Activated CD4-positive, CD25-positive, alpha-beta regulatory T cell (primary cell): Measurements from ENCODE around the gene NOXA1.

Experiments used
- DNase-seq, 4 experiments: peaks; one replicate each; lab custom pipeline; 2025; lab: John Stamatoyannopoulos, UW

NOXA1 gene

GRCh38 chr9:137427454-137428310, 4.5 kb downstream of the NOXA1 start:
- DNase-seq: no peak

DNA sequence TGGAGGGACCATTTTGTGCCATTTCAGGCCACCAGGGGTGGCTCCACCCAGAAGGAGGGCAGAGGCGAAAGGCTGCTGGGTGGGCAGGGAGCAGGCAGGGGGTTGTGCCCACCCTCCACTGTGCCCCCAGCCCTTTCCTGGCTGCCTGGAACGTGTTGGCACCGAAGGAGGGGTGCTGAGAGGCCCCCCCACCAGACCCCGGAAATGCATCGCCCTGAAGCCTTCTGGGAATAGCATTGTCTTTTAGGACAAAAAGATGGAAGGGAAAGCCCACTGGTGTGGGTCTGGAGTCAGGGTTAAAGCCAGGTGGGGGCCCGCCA, 5.1 kb downstream of the NOXA1 start:
- no peak for DNase-seq

- no peak for DNase-seq
Measured at GRCh38 chr9:137428841-137429545, 5.8 kb downstream of the NOXA1 start.

GRCh38 chr9:137429546-137429890, 6.3 kb downstream of the NOXA1 start:
- no peak for DNase-seq

- DNase-seq: no peak
Measured at GRCh38 chr9:137429974-137430722, 7.0 kb downstream of the NOXA1 start.

DNA sequence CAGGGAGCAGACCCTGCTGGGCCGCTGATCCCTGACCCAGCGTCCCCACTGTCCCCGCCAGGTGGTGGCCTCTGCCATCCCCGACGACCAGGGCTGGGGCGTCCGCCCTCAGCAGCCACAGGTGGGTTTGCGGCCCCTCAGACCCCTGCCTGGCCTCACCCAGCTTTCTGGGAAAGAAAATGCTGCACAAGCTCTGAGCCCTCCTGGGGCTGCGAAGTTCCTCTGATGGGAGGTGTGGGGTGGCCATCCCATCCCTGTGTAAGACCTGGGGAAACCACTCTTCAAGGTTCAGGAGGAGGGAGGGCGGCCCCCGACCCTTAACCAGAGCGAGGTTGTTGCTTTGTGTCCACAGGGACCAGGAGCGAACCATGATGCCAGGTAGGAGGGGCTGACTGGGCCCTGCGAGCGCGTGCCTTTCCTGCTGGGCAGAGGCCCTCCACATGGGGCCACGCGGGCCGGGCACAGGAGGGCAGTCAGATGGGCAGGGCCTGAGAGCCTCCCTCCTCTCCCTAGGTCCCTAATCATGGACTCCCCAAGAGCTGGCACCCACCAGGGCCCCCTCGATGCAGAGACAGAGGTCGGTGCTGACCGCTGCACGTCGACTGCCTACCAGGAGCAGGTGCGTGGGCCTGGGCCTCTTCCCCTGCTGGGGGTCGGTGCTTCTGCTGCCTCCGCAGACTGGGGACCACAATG, 7.7 kb downstream of the NOXA1 start:
- DNase-seq: no peak

GRCh38 chr9:137431416-137431931, 8.3 kb downstream of the NOXA1 start:
- DNase-seq: no peak

GRCh38 chr9:137432687-137433348, 9.6 kb downstream of the NOXA1 start:
- no peak for DNase-seq

- DNase-seq: no peak
Measured at GRCh38 chr9:137433349-137433915, 10.2 kb downstream of the NOXA1 start.

DNA sequence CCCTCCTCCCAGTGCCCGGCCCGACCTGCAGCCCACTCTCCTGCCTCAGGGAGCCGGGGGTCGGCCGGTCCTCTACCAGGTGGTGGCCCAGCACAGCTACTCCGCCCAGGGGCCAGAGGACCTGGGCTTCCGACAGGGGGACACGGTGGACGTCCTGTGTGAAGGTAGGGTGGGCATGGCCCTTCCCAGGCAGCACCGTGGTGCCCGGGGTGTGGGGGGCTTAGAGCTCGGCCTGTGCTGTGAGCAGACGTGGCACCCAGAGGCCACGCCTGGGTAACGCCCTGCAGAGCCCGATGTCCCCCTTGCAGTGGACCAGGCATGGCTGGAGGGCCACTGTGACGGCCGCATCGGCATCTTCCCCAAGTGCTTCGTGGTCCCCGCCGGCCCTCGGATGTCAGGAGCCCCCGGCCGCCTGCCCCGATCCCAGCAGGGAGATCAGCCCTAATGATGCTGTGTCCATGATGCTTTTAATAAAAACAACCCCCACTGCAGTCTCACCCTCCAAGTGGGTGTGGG, 10.8 kb downstream of the NOXA1 start:
- DNase-seq: no peak

GRCh38 chr9:137434498-137435380, 11.5 kb downstream of the NOXA1 start:
- no peak for DNase-seq

GRCh38 chr9:137435381-137435891, 12.2 kb downstream of the NOXA1 start:
- no peak for DNase-seq

GRCh38 chr9:137435980-137436760, 13.0 kb downstream of the NOXA1 start:
- DNase-seq: no peak

DNA sequence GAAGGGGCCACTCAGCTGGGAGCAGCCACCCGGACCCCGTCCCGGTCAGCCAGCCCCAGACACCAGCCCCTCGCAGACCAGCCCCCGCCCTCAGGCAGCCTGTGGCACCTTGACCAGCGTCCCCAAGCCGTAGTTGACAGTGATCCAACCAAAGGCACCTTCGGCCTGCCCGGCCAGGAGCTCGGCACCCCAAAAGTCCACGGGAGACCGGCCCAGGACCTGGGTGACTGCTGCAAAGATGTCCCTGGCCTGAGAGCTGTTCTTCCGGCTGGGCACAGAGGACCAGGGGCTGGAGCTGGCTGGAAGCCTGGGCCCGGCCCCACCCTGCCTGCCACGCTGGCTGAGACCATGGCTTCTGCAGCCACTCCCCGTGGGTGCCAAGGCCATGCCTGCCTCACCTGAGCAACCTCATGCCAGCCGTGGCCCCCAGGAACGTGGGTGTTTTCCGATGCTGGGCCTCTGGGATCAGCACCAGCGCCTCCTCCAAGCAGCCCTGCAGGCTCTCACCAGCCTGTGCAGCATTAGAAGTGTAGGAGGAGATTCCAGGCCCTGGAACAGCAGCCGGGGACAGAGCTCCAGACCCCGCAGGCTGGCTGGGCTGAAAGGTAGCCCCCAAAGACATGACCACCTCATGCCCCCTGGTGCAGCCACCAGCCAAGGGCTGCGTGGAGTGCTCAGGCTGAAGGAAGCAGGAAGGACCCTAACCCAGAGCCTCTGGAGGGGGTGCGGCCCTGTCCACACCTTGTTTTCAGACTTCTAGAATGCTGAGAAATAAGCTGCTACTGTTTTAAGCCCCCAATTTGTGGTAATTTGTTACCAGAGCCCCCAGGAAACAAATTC, 13.8 kb downstream of the NOXA1 start:
- no peak for DNase-seq

DNA sequence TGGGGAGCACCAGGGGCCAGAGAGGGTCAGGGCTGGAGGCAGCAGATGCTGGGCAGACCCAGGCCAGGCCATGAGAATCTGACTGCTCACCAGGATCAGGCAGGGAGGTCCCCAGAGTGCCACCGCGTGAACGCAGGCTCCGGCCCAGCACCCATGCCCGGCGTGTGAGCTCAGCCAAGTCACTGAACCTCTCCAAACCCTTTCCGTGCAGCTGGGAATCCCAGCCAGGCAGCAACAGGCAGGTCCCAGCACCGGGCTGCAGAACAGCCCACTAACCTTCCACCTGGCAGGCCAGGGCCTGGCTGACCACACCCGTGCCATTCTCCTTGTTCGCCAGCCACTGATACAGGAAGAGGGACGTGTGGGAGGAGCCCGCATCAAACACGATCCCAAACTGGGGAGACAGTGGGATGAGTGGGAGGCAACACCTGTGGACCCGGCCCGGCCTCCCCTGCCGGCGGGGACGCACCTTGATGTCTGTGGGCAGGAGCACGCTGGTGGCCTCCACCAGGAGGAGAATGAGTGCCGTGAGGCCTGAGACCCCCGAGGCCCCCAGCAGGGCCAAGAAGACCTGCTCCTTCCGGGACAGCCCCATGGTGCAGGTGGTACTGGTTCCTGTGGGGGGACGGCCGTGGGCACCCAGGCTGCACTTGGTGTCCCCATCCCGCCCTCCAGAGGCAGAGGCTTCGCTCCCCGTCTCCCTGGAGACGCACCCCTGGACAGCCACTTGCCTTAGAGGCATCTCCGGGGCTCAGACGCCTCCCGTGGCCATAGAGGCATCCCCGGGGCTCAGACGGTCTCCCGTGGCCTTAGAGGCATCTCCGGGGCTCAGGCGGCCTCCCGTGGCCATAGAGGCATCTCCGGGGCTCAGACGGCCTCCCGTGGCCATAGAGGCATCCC, 14.7 kb downstream of the NOXA1 start:
- DNase-seq: no peak

DNA sequence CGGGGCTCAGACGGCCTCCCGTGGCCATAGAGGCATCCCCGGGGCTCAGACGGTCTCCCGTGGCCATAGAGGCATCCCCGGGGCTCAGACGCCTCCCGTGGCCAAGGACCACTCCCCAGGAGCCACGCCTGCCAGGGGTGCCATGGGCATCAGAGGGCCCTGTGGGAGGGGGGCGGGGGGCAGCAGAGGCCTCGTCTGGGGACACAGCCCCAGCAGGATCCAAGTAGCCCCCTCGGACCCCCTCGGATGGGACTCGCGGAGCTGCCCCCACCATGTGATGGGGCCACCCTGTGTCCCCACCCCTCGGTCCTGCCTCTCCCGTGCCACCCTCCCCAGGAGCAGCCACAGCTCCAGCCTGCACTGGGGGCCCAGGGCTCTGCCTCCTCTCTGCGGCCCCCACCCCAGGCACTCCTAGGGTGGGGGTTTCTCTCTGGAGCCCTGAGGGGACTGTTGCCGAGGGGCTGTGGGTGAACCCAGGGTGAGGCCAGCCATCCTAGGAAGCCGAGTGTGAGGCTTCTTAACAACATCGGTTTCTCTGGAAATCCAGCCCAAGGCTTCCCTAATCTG, 15.5 kb downstream of the NOXA1 start:
- DNase-seq: no peak
